Stimulated activated CD8-positive, alpha-beta memory T cell treated with anti-CD3 and anti-CD28 coated beads, Interleukin-4, amount 100 ng/mL, for 48 hours (primary cell): ENCODE data around the gene JAZF1.

ENCODE experiments used
- DNase-seq: peaks from one replicate; pipeline ENCODE4 v3.0.0-alpha.2; 2020

JAZF1 gene

DNA sequence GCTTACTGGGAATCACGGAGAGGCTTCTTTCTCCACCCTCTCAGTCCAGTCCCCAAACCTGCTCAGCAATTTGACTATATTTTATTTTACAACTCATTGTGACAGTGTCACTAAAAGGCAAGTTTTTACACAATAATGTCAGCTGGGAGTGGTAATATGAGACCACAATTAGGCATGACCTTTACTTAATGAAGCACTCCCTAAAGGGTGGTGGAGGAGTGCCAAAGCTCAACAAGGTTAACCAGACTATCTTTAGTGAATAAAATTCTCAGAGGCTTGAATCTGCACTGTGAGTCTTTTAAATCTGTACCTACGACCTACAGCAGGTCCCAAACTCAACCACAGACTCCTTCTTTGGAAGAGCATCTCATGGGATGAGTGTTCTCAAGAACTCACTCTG lies 225.0 kb downstream of the JAZF1 start:
- DNase-seq, result no peak

DNA sequence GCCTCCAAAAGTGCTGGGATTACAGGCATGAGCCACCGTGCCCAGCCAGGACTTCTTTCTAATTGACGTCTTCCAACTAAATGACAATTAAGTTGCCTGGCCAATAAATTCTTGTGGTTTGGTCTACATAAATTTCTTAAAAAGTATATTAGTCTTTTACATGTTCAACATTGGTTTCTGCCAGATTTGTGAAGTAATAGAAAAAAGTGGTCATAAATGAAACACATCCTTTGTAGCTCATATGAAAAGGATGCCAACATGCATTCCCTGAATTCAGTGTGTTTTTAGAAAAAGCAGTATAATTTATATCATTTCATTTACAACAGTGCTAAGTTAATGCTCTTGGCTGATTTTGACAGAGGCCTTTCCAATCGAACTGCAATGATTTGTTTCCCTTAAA lies 225.6 kb downstream of the JAZF1 start:
- no peak for DNase-seq

DNA sequence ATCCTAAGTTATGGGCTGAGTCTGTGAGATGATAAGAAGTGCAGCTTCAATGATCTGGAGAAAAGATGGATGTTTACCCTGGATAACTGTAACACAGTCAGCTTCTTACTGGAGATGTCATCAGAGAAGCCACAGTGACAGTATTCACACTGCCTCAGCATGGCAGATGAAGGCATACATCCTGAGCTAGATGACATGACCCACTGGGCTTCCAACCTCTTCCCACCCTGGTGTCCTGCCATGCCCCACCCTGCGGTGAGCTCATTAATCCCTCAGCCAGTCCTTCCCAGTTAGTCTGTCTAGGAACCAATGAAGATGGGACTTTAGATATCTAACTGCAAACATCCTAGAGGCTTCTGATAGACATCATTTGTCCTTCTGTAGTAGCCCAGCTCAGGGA lies 226.8 kb downstream of the JAZF1 start:
- DNase-seq, result no peak

DNA sequence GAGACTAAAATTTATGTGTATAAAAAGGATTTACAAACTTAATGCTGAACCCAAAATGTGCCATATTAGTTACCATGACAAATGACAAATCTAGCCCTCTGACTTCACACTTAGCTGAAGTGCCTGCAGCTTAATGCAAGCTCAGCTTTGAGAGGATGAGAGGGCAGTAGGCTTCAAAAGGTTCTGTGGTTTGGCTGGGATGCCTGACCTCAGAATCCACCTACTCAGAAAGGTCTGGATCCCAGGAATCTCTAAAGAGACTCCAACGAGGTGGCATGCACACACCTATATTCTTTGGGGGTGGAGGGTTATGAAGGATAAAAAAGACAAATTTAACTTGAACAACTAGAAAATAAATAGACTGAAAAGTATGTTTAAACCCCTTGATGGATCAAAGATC lies 227.2 kb downstream of the JAZF1 start:
- DNase-seq, result no peak

DNA sequence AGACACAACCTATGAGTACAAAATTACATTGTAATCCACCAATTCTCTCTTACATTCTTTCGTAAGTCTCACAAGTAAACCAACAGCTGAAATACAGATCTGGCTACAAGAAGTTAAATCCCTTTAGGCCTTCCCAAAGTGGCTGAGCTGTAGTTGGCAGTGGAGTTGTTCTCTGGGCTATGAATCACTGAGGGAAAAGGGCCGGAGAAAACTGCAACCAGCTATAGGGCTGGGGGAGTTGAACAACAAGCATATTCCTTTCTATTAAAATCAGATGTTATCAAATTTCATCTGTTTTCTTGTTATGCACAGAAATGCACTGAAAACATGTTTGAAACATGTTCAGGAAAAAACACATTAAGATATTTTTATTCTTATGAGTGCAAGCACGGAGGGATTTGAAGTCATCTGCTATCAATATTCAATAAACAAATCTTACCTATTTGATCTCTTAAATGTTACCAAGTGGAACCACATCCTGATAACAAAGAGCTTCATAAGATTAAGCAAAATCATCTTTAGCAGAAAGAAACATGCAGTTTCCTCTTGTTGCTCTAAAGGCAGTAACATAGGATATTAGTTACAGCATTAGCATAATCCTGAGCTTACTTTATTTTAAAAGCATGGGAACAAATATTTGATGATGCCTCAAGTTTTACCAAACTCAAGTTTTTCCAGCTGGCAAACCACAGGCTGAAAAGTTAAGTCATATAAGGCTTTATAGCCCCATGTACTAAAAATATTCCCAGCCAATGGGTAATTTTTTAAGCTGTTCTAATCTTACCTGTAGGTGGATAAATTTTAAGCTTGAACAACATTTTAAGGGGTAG lies 227.9 kb downstream of the JAZF1 start:
- no peak for DNase-seq

DNA sequence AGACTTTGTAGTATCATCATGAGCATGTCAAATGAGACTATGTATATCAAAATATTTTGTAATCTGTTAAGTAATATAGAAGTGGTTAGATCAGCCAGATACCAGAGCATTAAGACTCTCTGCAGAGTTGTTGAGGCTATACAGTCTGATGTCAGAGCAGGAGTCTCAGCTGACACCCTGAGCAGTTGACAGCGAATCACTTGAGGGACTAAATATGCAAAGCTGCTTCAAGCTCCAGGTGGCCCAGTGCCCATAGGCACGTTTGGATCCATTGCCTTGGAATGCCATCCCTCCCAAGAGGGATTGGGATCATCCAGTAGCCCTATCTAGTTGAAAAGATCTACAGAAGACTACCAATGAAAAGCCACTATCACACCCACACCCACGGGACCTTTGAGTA lies 230.5 kb downstream of the JAZF1 start:
- DNase-seq, result no peak

DNA sequence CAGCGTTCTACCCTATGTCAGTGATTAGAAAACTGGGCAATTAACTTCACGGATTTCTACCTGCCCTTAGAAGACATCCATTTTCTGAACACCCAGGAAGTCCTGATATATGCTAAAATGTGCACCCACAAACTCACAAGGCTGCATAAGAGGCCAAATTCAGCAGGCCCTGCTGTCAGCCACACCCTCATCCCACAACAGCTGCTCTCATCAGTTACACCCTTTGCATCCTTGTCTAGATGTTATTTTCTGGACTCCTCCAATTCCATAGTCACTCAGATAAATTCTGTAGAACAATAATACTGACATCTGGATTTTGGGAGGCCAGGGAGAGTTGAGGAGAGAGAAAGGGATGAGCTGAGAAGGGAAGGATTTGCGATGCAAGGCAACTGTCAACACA lies 231.7 kb downstream of the JAZF1 start:
- DNase-seq, result no peak

DNA sequence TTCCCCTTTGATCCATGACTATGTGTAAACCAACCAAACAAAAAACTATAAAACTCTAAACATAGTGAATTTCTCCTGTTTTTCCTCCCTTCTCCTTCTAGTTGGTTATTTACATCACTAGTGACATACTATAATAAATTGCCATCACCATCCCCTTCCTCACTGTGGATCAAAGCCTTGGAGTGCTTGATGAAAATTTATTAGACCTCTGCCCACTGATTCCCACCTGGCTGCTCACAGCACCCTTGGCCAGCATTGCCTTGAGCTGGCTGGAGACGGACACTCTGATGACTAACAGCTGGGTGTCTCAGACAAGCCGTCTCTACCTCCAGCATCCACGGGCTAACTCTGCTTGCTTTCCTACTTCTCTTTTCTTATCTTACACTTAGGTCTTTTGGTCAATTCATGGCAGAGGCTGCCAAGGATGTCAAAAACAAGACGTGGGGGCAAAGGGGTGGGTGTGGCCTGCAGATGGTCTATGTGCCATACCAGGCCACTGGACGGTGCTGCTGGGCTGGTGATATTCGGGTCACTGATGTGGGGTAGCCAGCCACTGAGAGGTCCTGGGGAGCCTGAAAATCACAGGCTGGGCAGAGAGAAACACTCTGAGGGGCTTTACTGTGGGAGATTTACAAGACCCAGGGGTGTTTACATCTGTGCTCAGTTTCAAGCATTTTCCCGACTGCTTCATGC lies 232.9 kb downstream of the JAZF1 start:
- no peak for DNase-seq

DNA sequence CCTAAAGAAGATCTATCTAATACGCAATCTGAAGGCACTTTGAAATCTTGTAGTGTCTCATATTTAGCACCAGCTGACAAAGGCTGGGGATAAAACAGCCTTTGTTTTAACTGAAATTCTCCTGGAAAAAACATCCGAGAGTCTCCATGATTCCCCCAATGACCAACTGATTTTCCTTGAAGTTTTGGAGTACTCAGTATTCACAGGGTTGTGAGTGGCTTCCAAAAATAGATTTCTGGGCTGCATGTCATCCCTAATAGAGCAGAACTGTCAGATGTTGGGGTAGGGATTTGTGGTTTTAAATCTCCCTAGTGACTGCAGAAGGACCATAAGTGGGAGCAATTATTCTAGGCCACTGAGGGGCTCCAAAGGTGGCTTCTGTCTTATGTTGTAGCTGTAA lies 234.2 kb downstream of the JAZF1 start:
- no peak for DNase-seq

DNA sequence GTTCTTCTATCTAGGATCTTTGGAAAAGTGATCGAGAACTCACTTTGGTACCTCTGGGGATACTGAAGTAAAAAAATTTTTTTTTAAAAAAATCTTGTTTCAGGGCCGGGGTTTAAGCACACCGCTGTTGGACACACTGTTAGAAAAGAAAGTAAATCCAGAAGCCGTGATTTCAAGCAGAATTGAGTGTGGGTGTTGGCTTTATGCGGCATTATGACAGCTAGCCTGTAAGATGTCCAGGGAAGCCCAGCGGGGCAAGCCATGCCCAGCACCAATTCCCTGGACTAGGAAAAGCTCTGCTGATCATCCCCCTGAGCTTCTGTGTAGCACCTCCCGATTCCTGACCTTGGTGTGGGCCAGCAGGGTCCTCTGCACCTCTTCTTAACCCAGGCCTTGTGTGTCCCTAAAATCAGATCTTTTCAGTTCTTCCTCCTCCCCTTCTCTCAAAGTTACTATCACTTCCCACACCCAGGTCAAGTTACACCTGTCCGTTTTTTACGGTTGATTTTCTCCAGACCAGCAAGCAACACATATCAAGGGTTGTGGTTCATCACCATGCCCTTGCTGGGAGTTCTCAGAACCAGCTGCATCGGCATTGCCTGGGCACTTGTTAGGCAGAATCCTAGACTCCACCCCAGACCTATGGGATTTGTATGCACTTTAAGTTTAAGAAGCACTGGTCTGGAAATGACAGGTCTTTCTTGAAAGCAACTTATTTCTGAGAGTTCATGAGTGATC lies 235.4 kb downstream of the JAZF1 start:
- no peak for DNase-seq

DNA sequence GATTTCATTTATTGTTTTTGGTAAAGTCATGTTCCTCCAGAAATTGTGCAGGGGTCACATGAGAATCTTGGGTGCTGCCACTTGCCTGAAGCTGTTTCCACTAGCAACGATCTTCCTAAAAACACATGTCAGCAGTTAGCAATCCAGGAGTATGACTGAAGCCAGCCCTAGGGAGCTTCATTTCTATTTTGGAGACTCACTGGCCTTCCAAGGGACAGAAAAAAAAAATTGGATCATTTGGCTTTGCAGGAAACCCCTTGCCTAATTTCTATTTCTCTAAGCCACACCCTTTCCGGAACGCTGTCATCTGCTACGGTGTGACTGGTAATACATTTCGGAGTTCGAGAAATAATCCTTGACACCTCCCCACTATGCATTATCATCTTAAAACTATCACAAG lies 236.0 kb downstream of the JAZF1 start:
- DNase-seq, result no peak

DNA sequence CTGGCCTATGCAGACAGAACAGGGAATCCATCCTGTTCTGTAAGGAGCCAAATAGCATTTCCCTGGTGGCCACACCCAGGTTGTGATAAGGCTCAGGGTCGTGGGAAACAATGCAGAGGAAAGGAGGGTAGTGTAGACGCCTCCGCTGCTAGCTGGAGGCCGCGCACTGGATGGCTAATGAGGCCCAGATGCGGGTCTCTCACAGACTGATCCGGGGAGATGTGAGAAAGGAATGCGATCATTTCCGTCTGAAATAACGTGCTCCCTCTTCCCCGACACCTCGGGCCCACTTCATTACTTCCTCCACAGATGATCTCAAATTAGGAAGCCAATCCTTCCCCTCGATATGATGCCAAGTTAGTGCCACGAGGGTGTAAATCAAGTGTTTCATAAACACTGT lies 237.4 kb downstream of the JAZF1 start:
- DNase-seq, result no peak

DNA sequence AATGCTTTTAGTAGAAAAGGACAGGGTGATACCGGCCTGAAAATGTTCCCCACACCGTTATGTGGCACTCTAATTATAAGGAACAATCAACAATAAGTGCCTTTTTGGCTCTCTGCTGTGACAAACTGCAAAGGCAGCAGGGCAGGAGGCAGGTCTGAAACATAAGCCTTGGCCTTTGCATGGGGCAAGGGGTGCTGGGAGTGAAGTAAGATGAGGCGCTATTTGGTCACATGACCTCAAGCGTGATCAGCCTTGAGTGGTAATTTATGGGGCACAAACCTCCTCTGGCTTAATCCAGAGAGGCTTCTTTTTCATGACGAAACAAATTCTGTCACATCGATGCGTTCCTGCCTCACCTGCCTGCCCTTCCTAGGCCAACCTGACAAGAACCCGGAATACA lies 237.9 kb downstream of the JAZF1 start:
- DNase-seq, result no peak

DNA sequence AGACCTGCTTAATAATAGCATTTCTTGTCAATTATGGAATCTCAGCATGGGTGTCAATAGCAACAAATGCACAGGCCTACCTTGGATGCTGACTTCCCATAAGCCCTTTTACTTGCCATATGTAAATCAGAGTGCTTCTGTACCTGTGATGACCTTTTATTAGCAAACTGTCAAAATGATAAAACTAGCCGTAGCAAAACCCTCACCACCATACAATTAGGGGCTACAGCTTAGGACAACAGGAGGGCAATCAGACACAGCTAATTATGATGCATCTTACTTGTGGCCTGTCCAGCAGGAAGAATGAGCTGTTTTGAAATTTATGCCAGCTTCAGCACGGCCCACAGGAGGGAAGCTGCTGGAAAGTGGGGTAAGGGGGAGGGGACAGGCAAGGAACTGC lies 239.1 kb downstream of the JAZF1 start:
- no peak for DNase-seq

DNA sequence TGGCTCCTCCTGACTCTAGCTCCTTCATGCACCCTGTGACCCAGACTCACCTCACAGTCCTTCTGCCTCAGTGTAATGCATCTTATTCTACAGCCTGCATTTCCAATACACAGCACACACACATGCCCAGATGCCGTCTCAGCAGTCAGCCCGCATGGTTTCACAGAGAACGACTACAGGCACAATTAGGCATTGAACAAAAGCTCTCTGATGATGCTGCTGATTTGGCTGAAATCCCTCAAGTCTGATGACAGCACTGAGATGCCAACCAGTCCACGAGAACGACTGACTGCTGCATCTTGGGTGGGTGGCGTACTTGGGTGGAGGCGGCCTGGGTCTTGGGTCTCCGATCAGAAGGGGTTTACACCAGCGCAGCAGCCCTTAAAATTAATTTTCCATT lies 240.3 kb downstream of the JAZF1 start:
- DNase-seq, result no peak

DNA sequence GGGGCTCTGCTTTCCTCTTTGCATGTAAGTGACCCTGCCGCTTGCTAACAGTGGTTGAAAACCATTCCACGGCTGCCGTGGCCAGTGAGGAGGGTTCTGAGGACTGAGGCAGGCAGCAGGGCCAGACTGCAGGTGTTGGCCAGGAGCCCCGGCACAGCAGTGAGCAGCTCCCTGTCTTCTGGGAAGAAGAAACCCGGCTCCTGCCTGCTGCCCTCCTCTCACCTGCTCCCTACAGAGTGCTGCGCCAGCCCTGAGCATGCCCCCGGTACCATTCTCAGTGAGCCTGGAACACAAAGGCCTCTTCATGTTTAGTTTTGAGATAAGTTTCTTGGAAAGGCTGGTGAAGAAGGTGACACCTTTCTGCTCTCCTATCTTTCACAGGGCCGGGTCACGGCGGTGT lies 240.7 kb downstream of the JAZF1 start:
- no peak for DNase-seq

DNA sequence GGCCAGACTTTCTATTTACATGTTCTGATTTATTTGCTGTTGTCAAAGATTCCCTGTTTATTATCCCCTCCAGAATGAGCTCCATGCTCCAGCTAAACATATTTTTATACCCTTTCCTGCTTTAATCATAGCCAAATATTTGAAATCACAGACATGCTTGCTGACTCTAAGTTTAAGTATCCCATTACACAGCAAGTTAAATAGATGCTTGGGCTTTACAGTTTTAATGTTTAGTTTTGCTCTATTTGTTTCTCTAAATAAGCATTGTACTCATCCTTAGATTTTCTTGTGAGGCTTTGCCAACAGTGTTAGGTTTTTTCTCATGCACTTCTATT lies 243.9 kb downstream of the JAZF1 start:
- no peak for DNase-seq

DNA sequence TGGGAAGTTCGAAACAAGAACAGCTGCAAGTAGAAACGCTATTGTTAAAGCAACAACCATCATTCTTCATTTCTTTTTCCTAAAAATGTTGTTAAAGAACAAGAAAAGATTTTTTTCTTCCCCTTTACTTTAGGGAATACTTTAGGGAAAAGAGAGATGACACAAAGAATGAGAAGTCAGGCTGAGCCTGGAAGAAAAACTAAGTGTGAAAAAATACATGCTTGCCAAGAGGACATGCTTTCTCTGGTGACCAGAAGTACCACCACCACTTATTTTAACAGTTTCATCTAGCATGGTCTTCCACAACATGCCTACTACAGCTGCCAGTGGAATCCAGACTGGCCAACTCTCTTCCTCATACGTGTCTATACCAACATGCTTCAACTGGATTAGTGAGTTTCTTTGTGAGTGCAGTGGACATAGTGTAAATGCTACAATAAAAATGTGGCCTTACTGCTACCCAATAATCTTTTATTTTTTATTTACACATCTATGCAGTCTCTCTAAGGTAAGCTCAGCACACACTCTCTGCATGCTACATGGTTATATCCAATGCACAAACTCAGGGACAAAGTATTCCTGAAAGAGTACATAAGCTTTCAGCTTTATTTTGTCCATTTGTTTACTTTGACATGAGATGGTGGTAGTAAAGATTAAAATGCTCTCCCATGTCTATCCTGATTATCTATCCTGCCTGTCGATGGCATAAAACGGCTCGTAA lies 244.4 kb downstream of the JAZF1 start:
- DNase-seq, result no peak

DNA sequence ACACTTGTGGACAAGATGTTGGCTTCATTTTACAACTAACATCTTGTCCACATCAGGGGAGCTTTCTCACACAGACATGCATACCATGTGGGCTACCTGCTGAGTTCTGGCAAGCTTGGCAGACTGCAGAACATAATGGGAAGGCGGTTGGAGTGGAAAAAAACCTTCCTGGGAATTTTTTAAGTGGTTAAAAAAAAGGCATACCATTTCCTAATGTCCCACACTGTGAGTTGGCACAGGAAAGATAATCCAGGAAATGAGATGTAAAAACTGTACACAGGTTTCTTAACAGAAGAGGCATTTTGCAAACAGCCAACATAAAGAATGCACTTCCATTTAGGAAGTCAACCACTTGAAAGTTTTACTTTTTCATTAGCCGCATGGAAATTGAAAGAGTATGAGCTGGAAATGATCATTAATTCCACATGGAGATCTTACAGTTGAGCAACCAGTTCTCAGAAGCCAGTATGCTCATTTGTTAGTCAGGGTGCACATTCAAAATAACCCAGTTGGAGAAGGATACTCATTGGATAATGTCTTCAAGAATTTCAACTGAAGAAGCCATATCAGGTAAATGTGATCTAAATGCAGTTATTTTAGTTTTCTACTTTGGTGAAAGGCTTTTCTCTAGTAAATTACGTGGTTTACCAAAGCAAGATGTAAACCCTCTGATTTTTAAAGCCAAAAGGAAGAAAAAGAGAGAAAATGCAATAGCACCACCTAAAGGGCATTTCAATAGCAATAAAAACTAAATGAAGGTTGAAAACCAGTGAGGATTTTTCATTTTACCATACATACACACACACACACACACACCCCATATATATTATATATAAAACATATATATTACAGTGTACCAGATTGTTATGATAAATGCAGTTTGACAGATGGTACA lies 246.7 kb downstream of the JAZF1 start:
- DNase-seq, result no peak

DNA sequence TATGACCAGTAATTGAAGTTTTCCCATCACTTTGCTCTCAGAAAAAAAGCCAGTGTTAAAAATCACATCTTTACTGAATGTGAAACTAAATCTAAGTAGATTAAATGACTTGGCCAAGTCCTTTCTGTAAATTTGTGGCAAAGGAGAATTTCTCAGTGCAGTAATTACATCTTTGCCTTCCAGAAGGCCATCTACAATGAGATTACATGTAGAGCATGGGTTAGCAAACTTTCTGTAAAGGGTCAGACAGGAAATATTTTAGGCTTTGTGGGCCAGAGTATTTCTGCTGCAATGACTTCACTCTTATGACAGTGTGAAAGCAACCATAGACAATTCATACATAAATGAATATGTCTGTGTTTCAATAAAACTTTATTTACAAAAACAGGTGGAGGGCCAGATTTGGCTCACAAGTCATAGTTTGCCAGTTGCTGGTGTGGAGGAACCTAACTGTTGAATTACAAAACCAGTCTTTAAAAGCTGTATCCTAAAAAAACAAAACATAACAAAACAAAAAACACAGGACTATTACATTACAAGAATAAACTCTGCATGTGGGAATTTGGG lies 249.6 kb downstream of the JAZF1 start:
- no peak for DNase-seq

DNA sequence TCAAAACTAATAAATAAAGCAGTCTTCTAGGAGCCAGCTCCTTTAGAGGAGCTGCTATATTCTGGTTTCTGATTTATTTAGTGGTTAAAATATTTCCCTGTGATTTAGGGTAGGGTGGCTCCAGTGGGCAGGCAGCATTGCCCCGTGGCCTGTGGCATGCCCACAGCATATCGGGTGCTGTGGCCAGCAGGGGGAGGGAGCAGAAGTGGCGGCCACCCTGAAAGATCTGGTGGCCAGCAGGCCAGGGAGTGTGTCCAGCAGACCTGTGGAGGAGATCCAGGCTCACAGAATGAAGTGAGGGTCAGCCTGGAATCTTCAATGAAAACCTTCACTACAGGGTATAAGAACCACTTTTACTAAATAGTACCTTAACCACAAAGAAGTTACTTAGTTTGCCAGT lies 251.5 kb downstream of the JAZF1 start:
- DNase-seq, result no peak

DNA sequence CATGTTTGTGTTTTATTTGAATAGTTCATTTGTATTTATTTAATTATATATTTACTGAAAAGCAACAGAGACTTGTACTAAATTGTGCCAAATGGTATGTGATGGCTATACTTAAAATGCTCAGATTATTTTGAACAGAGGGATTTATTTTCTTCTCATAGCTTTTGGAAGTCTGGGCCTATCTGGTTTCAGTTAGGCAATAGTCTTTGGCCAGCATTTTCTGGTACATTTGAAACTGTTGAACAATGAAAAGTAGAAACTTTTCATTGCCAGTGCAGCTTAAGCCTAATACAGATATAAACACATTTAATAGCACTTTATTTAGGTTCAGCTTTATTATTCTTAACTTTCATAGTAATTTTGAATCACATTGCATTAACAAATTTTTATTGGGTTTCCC lies 252.6 kb downstream of the JAZF1 start:
- no peak for DNase-seq
